OCI-LY1 (cell line): ENCODE data around the gene UNC93A.
A peak's percentile ranks its signal among the peaks of the same experiment; 100 is the strongest.
"Not testable (repeated sequence)": the region's sequence is repeated elsewhere in the genome, so short reads cannot be mapped to it uniquely, and the experiment has no call there.

Experiments
- H2AFZ ChIP-seq: fragments of 200-600 bp; sonication (generic), shearing (Covaris generic); 2 replicates; pipeline ENCODE4 v1.6.0; 2014; ENCODE audit warnings: antibody characterized with exemption, mild to moderate bottlenecking, low read length
- H3F3A ChIP-seq: fragments of 200-600 bp; sonication (generic), shearing (Covaris generic); 2 replicates; pipeline ENCODE4 v1.6.0; 2014; ENCODE audit warnings: mild to moderate bottlenecking, antibody characterized with exemption, low read length, moderate library complexity; ENCODE audit not compliant: insufficient read depth
- H3K27ac ChIP-seq: fragments of 200-600 bp; sonication (generic); 2 replicates; pipeline ENCODE4 v1.5.1; 2014; ENCODE audit warnings: low read length, mixed run types, mild to moderate bottlenecking, low read depth; ENCODE audit not compliant: poor library complexity, severe bottlenecking
- H3K27me3 ChIP-seq: fragments of 200-600 bp; sonication (generic); 2 replicates; pipeline ENCODE4 v1.6.0; 2014; ENCODE audit warnings: antibody characterized with exemption, mild to moderate bottlenecking, low read length, moderate library complexity; ENCODE audit not compliant: insufficient read depth
- H3K36me3 ChIP-seq: fragments of 200-600 bp; sonication (generic); 2 replicates; pipeline ENCODE4 v1.6.1; 2014; ENCODE audit warnings: mild to moderate bottlenecking, antibody characterized with exemption, low read length, moderate library complexity, mixed read lengths; ENCODE audit not compliant: insufficient read depth
- H3K4me1 ChIP-seq: fragments of 200-600 bp; sonication (generic); 2 replicates; pipeline ENCODE4 v1.5.1; 2014; ENCODE audit warnings: mild to moderate bottlenecking, low read length, moderate library complexity; ENCODE audit not compliant: insufficient read depth, severe bottlenecking
- H3K4me2 ChIP-seq: fragments of 200-600 bp; sonication (generic), shearing (Covaris generic); 2 replicates; pipeline ENCODE4 v1.6.1; 2014; ENCODE audit warnings: low read length
- H3K4me3 ChIP-seq: fragments of 200-600 bp; sonication (generic); 2 replicates; pipeline ENCODE4 v1.5.1; 2014; ENCODE audit warnings: low read length, low read depth, mild to moderate bottlenecking, mixed read lengths; ENCODE audit not compliant: poor library complexity, severe bottlenecking
- H3K79me2 ChIP-seq: fragments of 200-600 bp; shearing (Covaris generic); 2 replicates; pipeline ENCODE4 v1.6.1; 2016; ENCODE audit warnings: mixed run types, low read length, mixed read lengths; ENCODE audit not compliant: insufficient read depth
- H3K9ac ChIP-seq: fragments of 200-600 bp; sonication (generic), shearing (Covaris generic); 2 replicates; pipeline ENCODE4 v1.6.1; 2014; ENCODE audit warnings: mild to moderate bottlenecking, low read length, mixed read lengths
- H3K9me2 ChIP-seq: fragments of 200-600 bp; sonication (generic), shearing (Covaris generic); 2 replicates; pipeline ENCODE4 v1.6.1; 2014; ENCODE audit warnings: low read depth, mild to moderate bottlenecking, low read length, mixed read lengths
- H3K9me3 ChIP-seq: fragments of 200-600 bp; shearing (Covaris generic); 2 replicates; pipeline ENCODE4 v1.6.1; 2014; ENCODE audit warnings: low read length, mixed read lengths
- H4K20me1 ChIP-seq: fragments of 200-600 bp; sonication (generic), shearing (Covaris generic); 2 replicates; pipeline ENCODE4 v1.6.0; 2016; ENCODE audit warnings: mild to moderate bottlenecking, low read length; ENCODE audit not compliant: insufficient read depth
- CTCF ChIP-seq: fragments of 200-600 bp; sonication (generic), shearing (Covaris generic); IDR thresholded peaks from 2 replicates; pipeline ENCODE4 v1.5.1; 2017; ENCODE audit warnings: mild to moderate bottlenecking, antibody characterized with exemption, low read length, moderate library complexity, mixed read lengths
- EZH2 ChIP-seq: fragments of 200-600 bp; sonication (generic), shearing (Covaris generic); IDR thresholded peaks from 2 replicates; pipeline ENCODE4 v1.8.0; 2017; ENCODE audit warnings: borderline replicate concordance, mixed run types, mild to moderate bottlenecking, antibody characterized with exemption, low read length, moderate library complexity, mixed read lengths

The UNC93A gene

GRCh38 chr6:167288591-167289225 lies 2.4 kb upstream of the UNC93A start:
- peak; percentile 56; the same call in 1 of the 2 replicates for TF ChIP-seq CTCF
- H3K4me3 ChIP-seq, H3K9me2 ChIP-seq, H3K4me2 ChIP-seq, H3K79me2 ChIP-seq, H3K9ac ChIP-seq, H4K20me1 ChIP-seq, H3K4me1 ChIP-seq, H3K27ac ChIP-seq, H2AFZ ChIP-seq, H3K27me3 ChIP-seq, H3K9me3 ChIP-seq, H3K36me3 ChIP-seq, H3F3A ChIP-seq: not testable (repeated sequence)

- not testable (repeated sequence) for H3K4me1 ChIP-seq, H3K4me2 ChIP-seq, H2AFZ ChIP-seq, H3F3A ChIP-seq, H3K4me3 ChIP-seq, H3K27me3 ChIP-seq, H3K9me3 ChIP-seq, H3K36me3 ChIP-seq, H3K79me2 ChIP-seq, H3K9me2 ChIP-seq, H3K9ac ChIP-seq, H3K27ac ChIP-seq, H4K20me1 ChIP-seq
Observed at GRCh38 chr6:167289291-167289690, 1.8 kb upstream of the UNC93A start.

- Histone ChIP-seq H4K20me1 (no peaks in the 10 kb centered on the region), H3K9ac (no peak overlapping the region), H3K4me3 (no peak overlapping the region), H3K9me3 (no peaks in the 10 kb centered on the region), H3F3A (no peaks in the 10 kb centered on the region), H2AFZ (no peak overlapping the region), H3K36me3 (no peaks in the 10 kb centered on the region), H3K27ac (no peak overlapping the region), H3K79me2 (no peaks in the 10 kb centered on the region), H3K4me2 (no peak overlapping the region), H3K27me3 (peaks cover 3% of the 10 kb centered on the region; the same call in 1 of the 2 replicates), H3K9me2 (no peaks in the 10 kb centered on the region), H3K4me1 (no peaks in the 10 kb centered on the region)
- no peak for TF ChIP-seq EZH2
- TF ChIP-seq CTCF = no peak
Observed at GRCh38 chr6:167291623-167292300, 647 bp downstream of the UNC93A start.
